ENCODE results near the gene WDR18.

DNA sequence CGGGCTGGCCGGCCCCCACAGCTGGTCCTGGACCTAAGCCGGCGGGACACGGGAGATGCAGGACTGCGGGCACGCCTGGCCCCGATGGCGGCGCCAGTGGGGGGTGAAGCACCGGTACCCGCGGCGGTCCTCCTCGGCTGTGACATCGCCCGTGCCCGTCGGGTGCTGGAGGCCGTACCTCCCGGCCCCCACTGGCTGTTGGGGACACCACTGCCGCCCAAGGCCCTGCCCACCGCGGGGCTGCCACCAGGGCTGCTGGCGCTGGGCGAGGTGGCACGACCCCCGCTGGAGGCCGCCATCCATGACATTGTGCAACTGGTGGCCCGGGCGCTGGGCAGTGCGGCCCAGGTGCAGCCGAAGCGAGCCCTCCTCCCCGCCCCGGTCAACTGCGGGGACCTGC is 19.1 kb downstream of the WDR18 start:
- TF ChIP-seq CTCF (IDR thresholded peaks at IDR 0.05) (no peak), POLR2A (IDR thresholded peaks at IDR 0.05) (no peak)

Measured in uterus (tissue), 2 donors.